WI38 (cell line): ENCODE data around the gene RPL41.

Experiments used
- H3K4me3 ChIP-seq: 2 replicates; pipeline ENCODE4 v1.5.1; 2011; ENCODE audit warnings: low read depth, mild to moderate bottlenecking, control low read depth, low read length
- TF ChIP-seq, protein P1 (sequence below): IDR thresholded peaks from 2 replicates; pipeline ENCODE4 v1.5.1; 2012; ENCODE audit warnings: low read depth, mild to moderate bottlenecking, control low read depth, low read length

RPL41 gene

DNA sequence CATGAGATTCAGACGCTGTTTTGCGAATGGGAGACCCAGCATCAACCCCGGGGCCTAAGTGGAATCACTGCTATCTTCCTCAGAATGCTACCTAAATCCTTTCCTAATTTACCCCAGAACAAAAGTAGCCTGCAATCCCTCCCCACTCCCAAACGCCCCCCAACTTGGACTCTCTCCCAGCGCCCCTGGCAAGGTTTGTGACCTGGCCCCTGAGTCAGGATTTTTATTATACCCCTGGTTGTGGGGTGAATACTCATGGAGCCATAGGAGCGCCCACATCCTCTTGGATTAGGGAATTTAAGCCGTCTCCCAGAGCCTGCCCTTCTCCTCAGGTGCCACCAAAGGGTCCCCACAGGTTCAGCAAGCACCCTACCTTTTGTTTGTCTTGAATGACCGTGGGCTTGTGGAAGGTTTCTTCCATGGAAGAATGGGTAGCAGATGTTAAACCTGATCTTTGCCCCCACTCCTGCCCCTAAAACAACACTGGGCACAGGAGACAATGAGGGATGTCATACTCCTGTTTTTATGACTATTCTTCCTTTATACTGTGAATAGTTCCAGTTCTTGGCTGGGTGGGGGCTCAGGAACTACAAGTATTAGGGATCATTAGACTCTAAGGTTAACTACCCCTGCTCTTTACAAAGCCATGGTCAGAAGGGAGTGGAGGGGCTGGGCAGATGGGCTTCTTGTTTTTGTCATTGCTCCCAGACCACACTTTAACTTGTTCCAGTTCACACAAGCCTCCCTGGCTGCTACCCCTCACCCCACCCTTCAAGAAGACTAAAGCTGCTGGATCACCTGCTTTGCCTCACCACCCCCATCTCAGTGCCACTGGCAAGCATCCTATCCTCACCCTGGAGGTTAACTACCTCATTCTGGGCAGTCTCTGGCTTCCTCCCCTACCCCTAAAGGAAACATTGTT, 36.6 kb downstream of the RPL41 start:
- TF ChIP-seq, protein P1, sequence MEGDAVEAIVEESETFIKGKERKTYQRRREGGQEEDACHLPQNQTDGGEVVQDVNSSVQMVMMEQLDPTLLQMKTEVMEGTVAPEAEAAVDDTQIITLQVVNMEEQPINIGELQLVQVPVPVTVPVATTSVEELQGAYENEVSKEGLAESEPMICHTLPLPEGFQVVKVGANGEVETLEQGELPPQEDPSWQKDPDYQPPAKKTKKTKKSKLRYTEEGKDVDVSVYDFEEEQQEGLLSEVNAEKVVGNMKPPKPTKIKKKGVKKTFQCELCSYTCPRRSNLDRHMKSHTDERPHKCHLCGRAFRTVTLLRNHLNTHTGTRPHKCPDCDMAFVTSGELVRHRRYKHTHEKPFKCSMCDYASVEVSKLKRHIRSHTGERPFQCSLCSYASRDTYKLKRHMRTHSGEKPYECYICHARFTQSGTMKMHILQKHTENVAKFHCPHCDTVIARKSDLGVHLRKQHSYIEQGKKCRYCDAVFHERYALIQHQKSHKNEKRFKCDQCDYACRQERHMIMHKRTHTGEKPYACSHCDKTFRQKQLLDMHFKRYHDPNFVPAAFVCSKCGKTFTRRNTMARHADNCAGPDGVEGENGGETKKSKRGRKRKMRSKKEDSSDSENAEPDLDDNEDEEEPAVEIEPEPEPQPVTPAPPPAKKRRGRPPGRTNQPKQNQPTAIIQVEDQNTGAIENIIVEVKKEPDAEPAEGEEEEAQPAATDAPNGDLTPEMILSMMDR, result no peak
- peak overlapping the region; percentile 79 for H3K4me3 ChIP-seq

DNA sequence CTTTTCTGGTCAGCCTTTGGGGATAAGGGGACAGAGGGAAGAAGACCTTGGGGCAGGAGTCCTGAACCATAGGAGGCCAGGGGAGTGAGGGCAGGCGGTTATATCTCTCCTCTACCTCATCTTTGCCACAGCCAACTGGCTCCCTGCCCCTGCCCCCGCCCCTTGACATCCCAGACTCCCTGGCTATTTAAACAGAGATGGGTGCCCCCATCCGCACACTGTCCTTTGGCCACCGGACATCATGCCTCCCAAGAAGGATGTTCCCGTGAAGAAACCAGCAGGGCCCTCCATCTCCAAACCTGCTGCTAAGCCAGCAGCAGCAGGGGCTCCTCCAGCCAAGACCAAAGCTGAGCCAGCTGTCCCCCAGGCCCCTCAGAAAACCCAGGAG, 37.2 kb downstream of the RPL41 start:
- TF ChIP-seq, protein P1, result no peak
- peak overlapping the region; percentile 79 for H3K4me3 ChIP-seq

DNA sequence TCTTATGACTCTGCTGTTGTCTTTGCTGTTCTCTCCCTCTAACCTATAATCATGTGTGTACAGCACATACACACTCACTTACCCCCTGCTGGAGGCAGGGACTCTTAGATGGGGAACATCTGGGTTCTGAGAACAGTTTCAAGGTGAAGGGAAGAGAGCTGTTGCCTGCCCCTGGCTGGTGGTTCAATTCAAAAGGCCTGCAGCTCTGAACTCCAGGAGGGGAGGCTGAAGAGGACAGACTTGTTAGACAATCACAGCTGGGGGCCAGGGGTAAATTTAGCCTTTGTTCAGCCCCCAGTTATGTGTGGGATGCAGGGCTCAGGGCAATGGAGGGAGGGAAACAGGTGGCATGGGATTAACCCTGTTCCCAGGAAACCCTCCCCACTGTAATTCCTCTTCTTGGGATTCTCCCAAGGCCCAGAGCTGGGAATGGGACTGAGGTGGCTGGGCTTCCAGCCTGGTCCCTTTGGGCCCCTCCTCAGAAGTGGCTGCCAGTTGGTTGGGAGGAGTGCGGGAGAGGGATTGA, 37.9 kb downstream of the RPL41 start:
- no peak overlapping the region for H3K4me3 ChIP-seq
- TF ChIP-seq, protein P1, result no peak

DNA sequence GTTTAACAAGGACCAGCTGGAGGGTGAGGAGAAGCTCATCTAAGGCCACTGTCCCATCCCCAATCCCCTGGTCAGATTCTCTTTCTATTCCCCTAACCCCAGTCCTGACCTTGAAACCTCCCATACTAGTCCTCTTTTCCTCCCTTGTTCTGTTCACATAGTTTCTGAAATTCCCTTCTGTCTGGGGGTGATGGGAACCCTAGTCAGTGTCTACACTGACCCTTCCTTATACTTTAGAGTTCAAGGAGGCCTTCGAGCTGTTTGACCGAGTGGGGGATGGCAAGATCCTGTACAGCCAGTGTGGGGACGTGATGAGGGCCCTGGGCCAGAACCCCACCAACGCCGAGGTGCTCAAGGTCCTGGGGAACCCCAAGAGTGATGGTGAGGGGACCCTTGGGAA, 38.4 kb downstream of the RPL41 start:
- TF ChIP-seq, protein P1, result no peak
- H3K4me3 ChIP-seq, result no peak overlapping the region

DNA sequence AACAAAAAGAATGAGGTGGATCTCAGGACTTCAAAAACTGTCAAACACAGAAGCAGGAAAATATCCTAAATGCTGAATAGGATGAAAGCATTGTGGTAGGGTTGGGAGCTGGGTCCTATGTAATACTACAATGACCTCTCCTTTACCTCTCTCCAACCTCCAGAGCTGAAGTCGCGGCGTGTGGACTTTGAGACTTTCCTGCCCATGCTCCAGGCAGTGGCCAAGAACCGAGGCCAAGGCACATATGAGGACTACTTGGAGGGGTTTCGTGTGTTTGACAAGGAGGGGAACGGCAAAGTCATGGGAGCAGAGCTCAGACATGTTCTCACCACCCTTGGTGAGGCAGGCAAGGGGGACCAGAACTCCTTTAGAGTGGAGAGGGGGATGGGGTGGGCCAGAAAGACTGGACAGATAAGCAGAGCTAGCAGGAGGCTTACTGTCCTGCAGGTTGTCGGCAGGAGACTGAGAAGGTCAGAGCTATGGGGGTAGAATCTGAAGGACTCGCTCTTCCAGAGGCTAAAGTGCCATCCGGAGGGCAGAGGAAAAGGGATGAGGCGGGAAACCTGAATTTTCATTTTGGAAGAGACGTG, 38.9 kb downstream of the RPL41 start:
- TF ChIP-seq, protein P1, result no peak
- no peak overlapping the region for H3K4me3 ChIP-seq

DNA sequence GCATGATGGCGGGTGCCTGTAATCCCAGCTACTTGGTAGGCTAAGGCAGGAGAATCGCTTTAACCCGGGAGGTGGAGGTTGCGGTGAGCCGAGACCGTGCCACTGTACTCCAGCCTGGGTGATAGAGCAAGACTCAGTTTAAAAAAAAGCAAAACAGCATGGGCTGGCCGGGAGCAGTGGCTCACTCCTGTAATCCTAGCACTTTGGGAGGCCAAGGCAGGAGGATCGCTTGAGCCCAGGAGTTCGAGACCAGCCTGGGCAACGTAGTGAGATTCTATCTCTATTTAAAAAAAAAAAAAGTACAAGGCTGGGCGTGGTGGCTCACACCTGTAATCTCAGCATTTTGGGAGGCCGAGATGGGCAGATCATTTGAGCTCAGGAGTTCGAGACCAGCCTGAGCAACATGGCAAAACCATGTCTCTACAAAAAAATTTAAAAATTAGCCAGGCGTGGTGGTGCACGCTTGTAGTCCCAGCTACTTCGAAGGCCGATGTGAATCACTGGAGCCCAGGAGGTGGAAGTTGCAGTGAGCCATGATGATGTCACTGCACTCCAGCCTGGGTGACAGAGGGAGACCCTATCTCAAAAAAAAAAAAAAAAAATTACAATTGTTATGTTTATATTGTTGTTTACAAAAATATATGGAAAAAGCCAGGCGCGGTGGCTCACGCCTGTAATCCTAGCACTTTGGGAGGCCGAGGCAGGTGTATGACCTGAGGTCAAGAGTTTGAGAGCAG, 40.2 kb downstream of the RPL41 start:
- peak overlapping the region; percentile 87 for H3K4me3 ChIP-seq

DNA sequence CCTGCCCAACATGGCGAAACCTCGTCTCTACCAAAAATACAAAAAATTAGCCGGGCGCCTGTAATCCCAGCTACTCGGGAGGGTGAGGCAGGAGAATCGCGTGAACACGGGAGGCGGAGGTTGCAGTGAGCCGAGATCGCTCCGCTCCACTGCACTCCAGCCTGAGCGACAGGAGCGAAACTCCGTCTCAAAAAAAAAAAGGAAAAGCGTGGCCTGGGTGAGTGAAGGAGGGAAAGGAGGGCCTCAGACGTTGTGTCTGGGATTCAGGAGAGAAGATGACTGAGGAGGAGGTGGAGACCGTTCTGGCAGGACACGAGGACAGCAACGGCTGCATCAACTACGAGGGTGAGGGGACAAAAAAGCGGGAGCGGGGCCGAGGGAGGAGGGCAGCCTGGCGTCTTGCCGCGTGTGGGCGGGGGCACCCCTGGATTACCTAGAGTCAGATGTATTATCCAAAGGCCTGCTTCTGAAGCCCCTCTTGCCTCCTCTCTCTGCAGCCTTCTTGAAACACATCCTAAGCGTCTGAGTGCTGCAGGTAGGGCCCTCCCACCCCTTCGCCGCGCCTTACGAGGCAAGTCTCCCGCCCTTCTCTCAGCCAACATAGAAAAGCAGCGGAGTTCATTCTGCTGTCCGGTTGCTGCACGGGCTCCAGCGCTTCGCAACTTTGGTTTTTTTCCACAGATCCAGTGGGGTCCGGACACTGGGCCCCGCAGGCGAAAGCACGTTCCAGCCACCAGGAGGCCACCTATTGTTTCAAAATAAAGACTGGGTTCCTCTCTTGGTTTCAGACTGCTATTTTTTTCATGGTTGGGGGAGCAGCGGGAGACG, 41.0 kb downstream of the RPL41 start:
- peak overlapping the region; percentile 87 for H3K4me3 ChIP-seq
- TF ChIP-seq, protein P1, result peak; percentile 66
